WTC11 (cell line): ENCODE measurements around the gene ITGA11.

Experiments used
- CREM ChIP-seq: sonication (generic); formaldehyde crosslinking; IDR thresholded peaks from 2 replicates; pipeline ENCODE4 v1.8.1; 2022; ENCODE audit warnings: mild to moderate bottlenecking, missing genetic modification reagents, moderate library complexity
- FOXJ3 ChIP-seq: sonication (generic); formaldehyde crosslinking; IDR thresholded peaks from 2 replicates; pipeline ENCODE4 v1.9.0; 2021; ENCODE audit warnings: missing genetic modification reagents, mild to moderate bottlenecking, borderline replicate concordance
- NR1H2 ChIP-seq: sonication (generic); formaldehyde crosslinking; IDR thresholded peaks from 2 replicates; pipeline ENCODE4 v1.9.0; 2021; ENCODE audit warnings: mild to moderate bottlenecking, moderate library complexity, missing genetic modification reagents
- RELA ChIP-seq: sonication (generic); formaldehyde crosslinking; IDR thresholded peaks from 2 replicates; pipeline ENCODE4 v1.8.1; 2022; ENCODE audit warnings: missing genetic modification reagents, mild to moderate bottlenecking, borderline replicate concordance
- TP53 ChIP-seq: sonication (generic); formaldehyde crosslinking; IDR thresholded peaks from 2 replicates; pipeline ENCODE4 v1.8.1; 2023; ENCODE audit warnings: mild to moderate bottlenecking, missing genetic modification reagents
- USF1 ChIP-seq: sonication (generic); formaldehyde crosslinking; IDR thresholded peaks from 2 replicates; pipeline ENCODE4 v1.8.0; 2022; ENCODE audit warnings: mild to moderate bottlenecking, missing genetic modification reagents
- USF2 ChIP-seq: sonication (generic); formaldehyde crosslinking; IDR thresholded peaks from 2 replicates; pipeline ENCODE4 v1.8.1; 2023; ENCODE audit warnings: mild to moderate bottlenecking, missing genetic modification reagents, moderate library complexity
- ZNF121 ChIP-seq: sonication (generic); formaldehyde crosslinking; IDR thresholded peaks from 2 replicates; pipeline ENCODE4 v1.8.0; 2023; ENCODE audit warnings: missing genetic modification reagents
- TF ChIP-seq, protein P1 (sequence below): fragments of 250-450 bp; sonication (Bioruptor Pico); IDR thresholded peaks from 2 replicates; pipeline ENCODE4 v1.9.0; 2021; ENCODE audit warnings: moderate library complexity, mild to moderate bottlenecking, inconsistent platforms, borderline replicate concordance
- TF ChIP-seq, protein P2 (sequence below): fragments of 200-600 bp; IDR thresholded peaks from 2 replicates; pipeline ENCODE4 v1.8.0; 2022; ENCODE audit warnings: antibody characterized with exemption

- no peak for TF ChIP-seq FOXJ3 (CRISPR knock-in tag)
- TF ChIP-seq, protein P1, sequence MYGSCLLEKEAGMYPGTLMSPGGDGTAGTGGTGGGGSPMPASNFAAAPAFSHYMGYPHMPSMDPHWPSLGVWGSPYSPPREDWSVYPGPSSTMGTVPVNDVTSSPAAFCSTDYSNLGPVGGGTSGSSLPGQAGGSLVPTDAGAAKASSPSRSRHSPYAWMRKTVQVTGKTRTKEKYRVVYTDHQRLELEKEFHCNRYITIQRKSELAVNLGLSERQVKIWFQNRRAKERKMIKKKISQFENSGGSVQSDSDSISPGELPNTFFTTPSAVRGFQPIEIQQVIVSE (CRISPR knock-in tag), result no peak
- no peak for TF ChIP-seq USF2 (CRISPR knock-in tag)
- no peak for TF ChIP-seq NR1H2
- TF ChIP-seq, protein P2, sequence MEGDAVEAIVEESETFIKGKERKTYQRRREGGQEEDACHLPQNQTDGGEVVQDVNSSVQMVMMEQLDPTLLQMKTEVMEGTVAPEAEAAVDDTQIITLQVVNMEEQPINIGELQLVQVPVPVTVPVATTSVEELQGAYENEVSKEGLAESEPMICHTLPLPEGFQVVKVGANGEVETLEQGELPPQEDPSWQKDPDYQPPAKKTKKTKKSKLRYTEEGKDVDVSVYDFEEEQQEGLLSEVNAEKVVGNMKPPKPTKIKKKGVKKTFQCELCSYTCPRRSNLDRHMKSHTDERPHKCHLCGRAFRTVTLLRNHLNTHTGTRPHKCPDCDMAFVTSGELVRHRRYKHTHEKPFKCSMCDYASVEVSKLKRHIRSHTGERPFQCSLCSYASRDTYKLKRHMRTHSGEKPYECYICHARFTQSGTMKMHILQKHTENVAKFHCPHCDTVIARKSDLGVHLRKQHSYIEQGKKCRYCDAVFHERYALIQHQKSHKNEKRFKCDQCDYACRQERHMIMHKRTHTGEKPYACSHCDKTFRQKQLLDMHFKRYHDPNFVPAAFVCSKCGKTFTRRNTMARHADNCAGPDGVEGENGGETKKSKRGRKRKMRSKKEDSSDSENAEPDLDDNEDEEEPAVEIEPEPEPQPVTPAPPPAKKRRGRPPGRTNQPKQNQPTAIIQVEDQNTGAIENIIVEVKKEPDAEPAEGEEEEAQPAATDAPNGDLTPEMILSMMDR, result no peak
- TF ChIP-seq ZNF121 (CRISPR knock-in tag), result no peak
- TF ChIP-seq CREM (CRISPR knock-in tag), result no peak
- no peak for TF ChIP-seq RELA
- TF ChIP-seq TP53 (CRISPR knock-in tag), result no peak
- no peak for TF ChIP-seq USF1 (CRISPR knock-in tag)
Observed at GRCh38 chr15:68400066-68400456, 31.9 kb downstream of the ITGA11 start.
